ACC112 (cell line): ENCODE measurements around the gene IL15RA.
"Not testable (repeated sequence)": the region's sequence is repeated elsewhere in the genome, so short reads cannot be mapped to it uniquely, and the experiment has no call there.

Source experiments
- H2AFZ ChIP-seq: fragments of 200-600 bp; sonication (generic); one replicate; pipeline ENCODE4 v1.6.0; 2017; ENCODE audit warnings: antibody characterized with exemption, low read length; ENCODE audit not compliant: unreplicated experiment
- H3K27ac ChIP-seq: fragments of 200-600 bp; sonication (generic); 2 replicates; pipeline ENCODE4 v1.5.1; 2014; ENCODE audit warnings: low read depth, mild to moderate bottlenecking, antibody characterized with exemption, low read length, moderate library complexity
- H3K27me3 ChIP-seq: fragments of 200-600 bp; sonication (generic); 2 replicates; pipeline ENCODE4 v1.6.1; 2014; ENCODE audit warnings: mild to moderate bottlenecking, antibody characterized with exemption, low read length, moderate library complexity, mixed read lengths; ENCODE audit not compliant: insufficient read depth
- H3K36me3 ChIP-seq: fragments of 200-600 bp; sonication (generic); 2 replicates; pipeline ENCODE4 v1.6.1; 2016; ENCODE audit warnings: mild to moderate bottlenecking, antibody characterized with exemption, low read length, moderate library complexity, mixed read lengths; ENCODE audit not compliant: insufficient read depth
- H3K4me1 ChIP-seq: fragments of 200-600 bp; sonication (generic); one replicate; pipeline ENCODE4 v1.6.1; 2016; ENCODE audit warnings: low read length, mixed read lengths; ENCODE audit not compliant: insufficient read depth, unreplicated experiment, control insufficient read depth
- H3K4me3 ChIP-seq: fragments of 200-600 bp; sonication (generic); 2 replicates; pipeline ENCODE4 v1.5.1; 2014; ENCODE audit warnings: mild to moderate bottlenecking, low read depth, low read length
- H3K79me2 ChIP-seq: fragments of 200-600 bp; sonication (generic); one replicate; pipeline ENCODE4 v1.6.0; 2016; ENCODE audit warnings: low read length; ENCODE audit not compliant: control insufficient read depth, unreplicated experiment, insufficient read depth

Gene IL15RA

DNA sequence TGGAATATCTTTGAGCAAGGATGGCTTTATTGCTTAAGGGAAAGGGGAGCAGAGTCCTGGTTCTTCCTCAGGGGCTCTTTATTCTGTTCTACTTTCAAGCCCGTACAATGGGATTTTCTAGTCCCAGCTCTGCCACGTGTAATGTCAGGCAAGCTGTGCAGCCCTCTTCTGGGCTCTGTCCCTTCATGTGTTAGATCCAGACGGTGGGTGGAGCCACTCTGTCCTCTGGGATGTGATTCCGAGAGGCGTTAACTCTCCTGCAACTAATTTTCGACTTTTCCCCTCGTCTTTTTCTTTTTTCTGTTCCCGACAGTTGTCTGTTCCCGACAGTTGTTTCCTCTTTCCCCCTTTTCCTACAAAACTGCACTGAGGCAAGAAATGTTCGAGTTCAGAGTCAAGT, 52.5 kb downstream of the IL15RA start:
- Histone ChIP-seq H3K79me2 (no peaks in the 10 kb centered on the region), H3K27me3 (no peaks in the 10 kb centered on the region), H3K4me3 (no peak overlapping the region), H3K4me1 (no peaks in the 10 kb centered on the region), H3K27ac (no peak overlapping the region), H3K36me3 (peaks cover 32% of the 10 kb centered on the region), H2AFZ (no peak overlapping the region)

DNA sequence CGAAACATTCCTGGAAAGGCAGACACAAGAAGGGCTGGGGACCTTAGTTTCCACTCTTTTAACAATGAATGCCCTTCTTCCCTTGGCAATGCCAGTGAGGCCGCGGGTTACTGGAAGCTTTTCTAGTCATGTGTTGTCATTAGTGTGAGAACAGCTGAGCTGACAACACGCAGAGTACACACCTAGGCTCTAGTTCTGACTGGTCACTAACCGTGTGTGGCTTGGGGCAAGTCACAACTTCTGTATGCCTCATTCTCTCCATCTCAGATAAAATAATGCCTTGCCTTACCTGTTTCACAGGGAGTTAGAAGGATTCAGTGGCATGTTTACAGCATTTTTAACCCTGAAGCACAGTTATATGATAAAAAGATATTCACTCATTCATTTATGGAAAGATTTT, 55.6 kb downstream of the IL15RA start:
- H3K79me2 ChIP-seq = no peaks in the 10 kb centered on the region
- H3K4me1 ChIP-seq = no peaks in the 10 kb centered on the region
- H3K36me3 ChIP-seq = peaks cover 24% of the 10 kb centered on the region
- H3K27ac ChIP-seq = no peak overlapping the region
- no peaks in the 10 kb centered on the region for H3K27me3 ChIP-seq
- H3K4me3 ChIP-seq = no peak overlapping the region
- no peak overlapping the region for H2AFZ ChIP-seq

DNA sequence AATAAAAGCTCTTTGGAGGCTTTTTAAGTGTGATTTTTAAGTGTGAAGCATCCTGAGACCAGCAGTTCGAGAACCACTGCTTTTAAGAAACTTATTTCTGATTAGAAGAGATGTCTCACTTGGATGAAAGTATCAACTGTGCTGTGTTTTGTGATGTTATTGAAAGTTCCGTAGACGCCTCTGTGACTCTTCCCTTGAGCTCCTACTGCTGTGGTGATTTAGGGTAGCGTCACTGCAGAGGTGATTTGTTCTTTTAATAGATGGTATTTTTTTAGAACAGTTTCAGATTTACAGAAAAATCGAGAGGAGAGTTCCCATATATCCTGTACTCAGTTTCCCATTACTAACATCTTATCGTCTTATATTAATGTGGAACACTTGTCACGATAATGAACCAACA, 57.8 kb downstream of the IL15RA start:
- H3K4me1 ChIP-seq = no peaks in the 10 kb centered on the region
- H3K4me3 ChIP-seq = no peak overlapping the region
- H3K27me3 ChIP-seq = no peaks in the 10 kb centered on the region
- H3K27ac ChIP-seq = no peak overlapping the region
- H3K36me3 ChIP-seq = peaks cover 34% of the 10 kb centered on the region
- H3K79me2 ChIP-seq = no peaks in the 10 kb centered on the region
- no peak overlapping the region for H2AFZ ChIP-seq

DNA sequence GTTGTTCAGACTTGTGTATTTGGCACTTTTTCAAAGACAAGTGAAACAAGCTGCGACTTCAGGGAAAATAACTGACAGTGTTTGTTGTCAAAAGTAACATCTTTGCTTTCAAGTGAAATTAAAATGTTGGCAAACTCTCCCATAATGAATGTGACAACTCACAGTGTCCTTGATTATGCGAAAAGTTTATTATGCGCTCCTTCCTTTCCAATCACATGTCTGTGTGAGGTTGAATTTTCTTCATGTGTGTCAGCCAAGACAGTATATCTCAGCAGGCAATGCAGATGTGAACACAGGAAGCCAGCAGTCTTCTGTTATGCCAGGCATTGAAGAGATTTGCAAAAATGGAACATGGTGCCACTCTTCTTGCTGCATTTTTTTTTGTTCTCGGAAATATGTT, 58.6 kb downstream of the IL15RA start:
- no peaks in the 10 kb centered on the region for H3K27me3 ChIP-seq
- no peaks in the 10 kb centered on the region for H3K4me1 ChIP-seq
- H3K36me3 ChIP-seq = peaks cover 39% of the 10 kb centered on the region
- no peak overlapping the region for H3K4me3 ChIP-seq
- no peaks in the 10 kb centered on the region for H3K79me2 ChIP-seq
- H2AFZ ChIP-seq = no peak overlapping the region
- H3K27ac ChIP-seq = no peak overlapping the region

DNA sequence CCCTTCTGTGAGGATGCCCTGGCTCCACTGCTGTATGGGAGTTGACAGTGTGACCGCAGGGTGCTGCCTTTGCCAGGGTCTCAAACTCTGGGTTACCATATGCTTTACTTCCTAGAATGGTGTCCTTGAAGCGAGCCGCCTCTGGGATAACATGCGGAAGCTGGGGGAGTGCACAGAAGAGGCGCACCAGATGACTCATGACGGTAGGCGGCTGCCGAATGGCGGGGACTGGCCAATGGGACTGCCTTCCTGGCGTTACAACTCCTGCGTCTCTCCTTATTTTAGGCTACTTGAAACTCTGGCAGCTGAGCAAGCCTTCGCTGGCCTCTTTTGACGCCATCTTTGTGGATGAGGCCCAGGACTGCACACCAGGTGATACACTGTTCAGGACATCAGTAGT, 60.0 kb downstream of the IL15RA start:
- Histone ChIP-seq H2AFZ (no peak overlapping the region), H3K36me3 (peaks cover 33% of the 10 kb centered on the region), H3K27ac (no peak overlapping the region), H3K79me2 (no peaks in the 10 kb centered on the region), H3K4me3 (no peak overlapping the region), H3K4me1 (no peaks in the 10 kb centered on the region), H3K27me3 (no peaks in the 10 kb centered on the region)

DNA sequence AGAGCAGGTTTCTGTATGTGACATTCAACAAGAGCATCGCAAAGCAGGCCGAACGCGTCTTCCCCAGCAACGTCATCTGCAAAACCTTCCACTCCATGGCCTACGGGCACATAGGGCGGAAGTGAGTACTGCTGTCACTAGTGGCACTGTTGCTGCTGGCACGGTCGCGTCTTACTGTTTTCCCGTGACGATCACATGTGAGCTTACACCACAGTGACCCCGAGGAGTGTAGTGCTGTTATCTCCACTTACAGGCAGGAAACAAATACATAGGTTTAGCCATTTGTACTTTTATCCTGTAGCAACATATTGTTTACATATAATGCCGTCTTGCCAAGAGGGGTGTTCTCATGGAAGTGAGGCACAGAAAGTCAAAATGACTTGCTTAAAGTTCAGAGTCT, 61.9 kb downstream of the IL15RA start:
- H3K27ac ChIP-seq = no peak overlapping the region
- H3K27me3 ChIP-seq = no peaks in the 10 kb centered on the region
- no peak overlapping the region for H3K4me3 ChIP-seq
- H3K36me3 ChIP-seq = peaks cover 30% of the 10 kb centered on the region
- H2AFZ ChIP-seq = no peak overlapping the region
- H3K4me1 ChIP-seq = no peaks in the 10 kb centered on the region
- H3K79me2 ChIP-seq = no peaks in the 10 kb centered on the region

DNA sequence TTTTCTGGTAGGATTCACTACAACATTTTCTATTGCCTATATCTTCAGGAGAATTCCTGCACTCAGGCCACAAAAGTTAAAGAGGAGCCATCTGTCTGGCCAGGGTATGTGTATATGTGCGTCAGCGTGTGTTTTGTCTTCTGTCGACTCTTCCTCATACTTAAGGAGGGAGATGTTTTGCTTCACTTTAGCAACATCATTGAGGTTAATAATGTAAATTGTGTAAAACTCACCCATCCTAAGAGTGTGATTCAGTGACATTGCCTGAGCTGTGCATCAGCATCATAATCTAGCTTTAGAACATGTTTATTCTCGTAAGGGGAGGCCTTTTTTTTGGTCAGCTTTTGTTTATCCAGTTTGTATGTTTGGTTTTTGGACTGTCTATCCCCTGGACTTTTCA, 63.6 kb downstream of the IL15RA start:
- Histone ChIP-seq H2AFZ (no peak overlapping the region), H3K4me3 (no peak overlapping the region), H3K4me1 (no peaks in the 10 kb centered on the region), H3K27me3 (no peaks in the 10 kb centered on the region), H3K36me3 (peaks cover 29% of the 10 kb centered on the region; the same call in 1 of the 2 replicates), H3K79me2 (no peaks in the 10 kb centered on the region), H3K27ac (no peak overlapping the region)

DNA sequence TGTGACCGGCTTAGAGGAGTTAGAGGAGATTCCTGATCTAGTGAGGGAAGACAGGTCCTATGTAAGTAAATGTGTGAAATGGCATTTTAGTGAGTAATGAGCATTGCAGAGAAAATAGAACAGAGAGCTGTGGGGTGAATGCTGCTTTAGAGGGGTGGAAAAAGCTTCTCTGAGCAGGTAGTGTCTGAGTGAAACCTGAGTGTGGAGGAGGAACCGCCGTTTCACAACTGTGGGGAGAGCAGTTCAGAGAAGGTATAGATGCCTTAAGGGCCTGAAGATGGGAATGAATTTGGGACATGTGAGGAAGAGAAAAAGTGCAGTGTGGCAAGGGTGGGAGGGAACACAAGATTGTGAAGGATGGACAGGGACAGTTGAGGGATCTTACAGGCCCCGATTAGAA, 65.7 kb downstream of the IL15RA start:
- Histone ChIP-seq H2AFZ (no peak overlapping the region), H3K4me3 (no peak overlapping the region), H3K27ac (no peak overlapping the region), H3K79me2 (peaks cover under 1% of the 10 kb centered on the region), H3K36me3 (peaks cover 28% of the 10 kb centered on the region; the same call in 1 of the 2 replicates), H3K27me3 (no peaks in the 10 kb centered on the region), H3K4me1 (no peaks in the 10 kb centered on the region)

DNA sequence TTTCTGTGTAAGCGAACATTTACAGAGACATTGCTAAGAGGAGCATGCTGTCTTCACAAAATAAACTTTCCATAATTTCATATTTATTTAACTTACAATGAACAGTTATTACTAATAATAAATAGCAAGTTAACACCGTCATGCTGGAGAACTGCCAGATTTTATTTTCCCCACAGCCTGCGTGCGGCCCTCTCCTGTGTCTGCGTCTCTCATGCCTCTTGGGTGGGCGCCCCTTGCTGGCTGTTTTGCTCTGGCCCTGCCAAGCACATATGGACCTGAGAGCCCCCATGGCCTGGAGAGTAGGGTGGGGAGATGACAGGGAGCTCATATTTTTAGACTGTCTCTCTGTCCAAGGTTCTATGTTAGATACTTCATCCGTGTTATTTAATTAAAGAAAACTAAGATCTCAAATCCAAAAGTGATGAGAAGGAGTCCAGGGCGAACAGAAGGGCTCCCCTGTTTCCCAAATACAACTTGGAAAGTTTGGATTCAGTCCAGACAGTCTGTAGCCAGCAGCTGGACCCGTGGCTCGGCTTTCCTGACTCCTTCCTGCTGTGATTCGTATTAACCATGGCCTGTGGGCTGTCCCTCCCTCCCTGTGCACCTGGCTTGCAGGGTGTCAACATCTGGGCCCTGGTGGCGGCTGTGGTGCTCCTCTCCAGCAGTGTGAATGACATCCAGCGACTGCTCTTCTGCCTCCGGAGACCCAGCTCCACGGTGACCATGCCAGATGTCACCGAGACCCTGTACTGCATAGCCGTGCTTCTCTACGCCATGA, 66.8 kb downstream of the IL15RA start:
- H2AFZ ChIP-seq = no peak overlapping the region
- H3K4me3 ChIP-seq = no peak overlapping the region
- H3K36me3 ChIP-seq = peaks cover 32% of the 10 kb centered on the region; the same call in 1 of the 2 replicates
- no peaks in the 10 kb centered on the region for H3K27me3 ChIP-seq
- H3K79me2 ChIP-seq = peaks cover 4% of the 10 kb centered on the region
- no peak overlapping the region for H3K27ac ChIP-seq
- no peaks in the 10 kb centered on the region for H3K4me1 ChIP-seq

DNA sequence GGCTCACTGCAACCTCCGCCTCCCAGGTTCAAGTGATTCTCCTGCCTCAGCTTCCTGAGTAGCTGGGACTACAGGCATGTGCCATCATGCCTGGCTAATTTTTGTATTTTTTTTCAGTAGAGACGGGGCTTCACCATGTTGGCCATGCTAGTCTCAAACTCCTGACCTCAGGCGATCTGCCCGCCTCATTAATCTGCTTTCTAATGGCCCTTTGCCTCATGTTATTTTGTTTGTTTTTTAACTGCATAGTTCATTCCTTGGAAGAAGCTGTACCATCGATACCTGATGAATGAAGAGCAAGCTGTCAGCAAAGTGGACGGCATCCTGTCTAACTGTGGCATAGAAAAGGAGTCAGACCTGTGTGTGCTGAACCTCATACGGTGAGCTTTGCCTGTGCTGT, 68.7 kb downstream of the IL15RA start:
- not testable (repeated sequence) for H3K27ac ChIP-seq, H3K4me3 ChIP-seq, H3K79me2 ChIP-seq, H3K4me1 ChIP-seq, H3K27me3 ChIP-seq, H2AFZ ChIP-seq
- peaks cover 18% of the 10 kb centered on the region; the same call in 1 of the 2 replicates for H3K36me3 ChIP-seq

DNA sequence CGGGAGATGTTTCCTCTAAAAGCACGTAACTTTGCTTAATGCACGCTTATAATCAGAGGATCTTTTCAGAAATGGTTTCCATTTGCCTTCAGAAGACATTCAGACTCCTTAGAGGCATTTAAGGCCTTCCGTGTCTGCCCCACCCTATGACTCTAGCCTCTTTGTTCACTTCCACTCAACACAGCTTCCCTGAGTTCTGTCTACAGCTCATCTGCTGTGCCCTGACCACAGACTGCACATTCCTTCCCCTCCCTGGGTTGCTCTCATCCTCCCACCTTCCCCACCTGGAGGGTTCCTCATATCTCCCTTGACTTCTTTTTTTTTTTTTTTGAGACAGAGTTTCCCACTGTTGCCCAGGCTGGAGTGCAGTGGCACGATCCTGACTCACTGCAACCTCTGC, 70.7 kb downstream of the IL15RA start:
- peaks cover 18% of the 10 kb centered on the region for H3K36me3 ChIP-seq
- H3K79me2 ChIP-seq = peaks cover 12% of the 10 kb centered on the region
- H3K27me3 ChIP-seq = no peaks in the 10 kb centered on the region

More for the DNA sequence above, 70.7 kb downstream of the IL15RA start:
- Histone ChIP-seq H3K27ac (no peak overlapping the region), H3K4me1 (no peaks in the 10 kb centered on the region), H3K4me3 (no peak overlapping the region), H2AFZ (no peak overlapping the region)
